GM12801 (cell line): Measurements from ENCODE around the gene PDE10A.

Experiments used
- TF ChIP-seq, protein P1 (sequence below): IDR thresholded peaks from one replicate; pipeline ENCODE4 v1.5.1; 2011; ENCODE audit warnings: control low read depth; ENCODE audit not compliant: insufficient read length; ENCODE audit errors: extremely low read depth

PDE10A gene

DNA sequence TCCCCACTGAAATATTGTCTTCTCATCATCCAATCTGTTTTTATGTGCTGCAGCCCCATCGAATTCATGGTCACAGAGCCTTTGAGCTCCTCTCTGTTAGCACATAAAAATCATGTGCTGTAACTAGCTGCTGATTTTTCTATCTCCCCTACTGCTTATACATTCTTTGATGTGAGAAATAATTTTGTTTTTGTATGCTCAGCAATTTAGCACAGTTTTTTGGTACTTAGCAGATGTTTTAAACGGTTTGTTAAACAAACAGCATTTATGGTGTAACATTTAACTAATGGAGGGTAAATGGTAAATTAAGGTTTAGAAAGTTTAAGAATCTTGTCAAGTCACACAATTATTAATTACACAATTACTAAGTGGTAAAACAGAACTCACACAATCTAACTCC is 221.9 kb downstream of the PDE10A start:
- TF ChIP-seq, protein P1, sequence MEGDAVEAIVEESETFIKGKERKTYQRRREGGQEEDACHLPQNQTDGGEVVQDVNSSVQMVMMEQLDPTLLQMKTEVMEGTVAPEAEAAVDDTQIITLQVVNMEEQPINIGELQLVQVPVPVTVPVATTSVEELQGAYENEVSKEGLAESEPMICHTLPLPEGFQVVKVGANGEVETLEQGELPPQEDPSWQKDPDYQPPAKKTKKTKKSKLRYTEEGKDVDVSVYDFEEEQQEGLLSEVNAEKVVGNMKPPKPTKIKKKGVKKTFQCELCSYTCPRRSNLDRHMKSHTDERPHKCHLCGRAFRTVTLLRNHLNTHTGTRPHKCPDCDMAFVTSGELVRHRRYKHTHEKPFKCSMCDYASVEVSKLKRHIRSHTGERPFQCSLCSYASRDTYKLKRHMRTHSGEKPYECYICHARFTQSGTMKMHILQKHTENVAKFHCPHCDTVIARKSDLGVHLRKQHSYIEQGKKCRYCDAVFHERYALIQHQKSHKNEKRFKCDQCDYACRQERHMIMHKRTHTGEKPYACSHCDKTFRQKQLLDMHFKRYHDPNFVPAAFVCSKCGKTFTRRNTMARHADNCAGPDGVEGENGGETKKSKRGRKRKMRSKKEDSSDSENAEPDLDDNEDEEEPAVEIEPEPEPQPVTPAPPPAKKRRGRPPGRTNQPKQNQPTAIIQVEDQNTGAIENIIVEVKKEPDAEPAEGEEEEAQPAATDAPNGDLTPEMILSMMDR, result no peak

DNA sequence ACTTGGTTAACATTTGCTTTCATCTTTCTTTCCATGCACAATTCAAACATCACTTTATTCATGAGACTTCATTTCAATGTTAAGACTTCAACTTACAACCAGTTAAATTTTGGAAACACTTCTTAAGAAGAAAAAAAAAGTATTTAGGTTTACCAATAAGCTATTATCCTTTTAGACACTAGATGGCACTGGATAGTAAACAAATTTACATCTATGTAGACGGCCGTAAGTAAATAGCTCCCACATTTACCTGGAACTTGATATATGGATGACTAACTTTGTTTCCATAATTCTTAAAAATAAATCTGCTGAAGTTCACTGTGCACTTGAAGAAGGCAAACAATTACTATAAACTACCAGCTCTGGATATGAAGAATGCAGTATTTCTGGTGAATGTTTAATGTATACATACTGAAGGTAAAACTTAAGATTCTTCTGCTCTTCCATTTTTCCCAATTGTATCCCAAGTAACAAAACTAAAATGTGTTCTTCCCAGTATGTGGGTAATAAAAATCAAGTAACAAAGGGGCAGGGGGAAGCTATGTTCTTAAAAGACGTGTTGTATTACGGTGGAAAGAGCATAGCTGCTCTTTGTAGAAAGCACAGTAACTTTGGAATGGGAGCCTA is 223.0 kb downstream of the PDE10A start:
- TF ChIP-seq, protein P1, result no peak

DNA sequence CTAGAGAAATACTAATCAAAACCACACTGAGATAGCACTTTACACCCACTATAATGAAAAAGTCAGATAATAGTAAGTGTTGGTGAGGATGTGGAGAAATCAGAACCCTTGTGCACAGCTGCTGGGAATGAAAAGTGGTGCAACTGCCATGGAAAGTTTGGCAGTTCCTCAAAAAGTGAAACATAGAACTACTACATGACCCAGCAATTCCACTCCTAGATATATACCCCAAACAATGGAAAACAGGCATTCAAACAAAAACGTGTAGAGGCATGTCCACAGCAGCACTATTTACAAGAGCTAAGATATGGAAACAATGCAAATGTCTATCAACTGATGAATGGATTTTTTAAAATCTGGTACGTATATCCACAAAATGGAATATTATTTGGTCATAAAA is 236.1 kb downstream of the PDE10A start:
- TF ChIP-seq, protein P1, result no peak

DNA sequence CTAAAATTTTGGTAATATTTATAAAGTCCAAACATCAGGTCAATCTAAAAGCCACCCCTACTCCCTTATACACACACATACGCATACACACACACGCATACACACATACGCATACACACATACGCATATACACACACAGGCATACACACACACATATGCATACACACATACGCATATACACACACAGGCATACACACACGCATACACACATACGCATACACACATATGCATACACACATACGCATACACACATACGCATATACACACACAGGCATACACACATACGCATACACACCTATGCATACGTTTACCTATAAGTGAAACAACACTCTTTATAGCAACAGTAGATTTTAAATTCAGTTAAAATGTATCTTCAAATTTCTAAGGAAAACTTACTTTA is 240.8 kb downstream of the PDE10A start:
- TF ChIP-seq, protein P1, result no peak

DNA sequence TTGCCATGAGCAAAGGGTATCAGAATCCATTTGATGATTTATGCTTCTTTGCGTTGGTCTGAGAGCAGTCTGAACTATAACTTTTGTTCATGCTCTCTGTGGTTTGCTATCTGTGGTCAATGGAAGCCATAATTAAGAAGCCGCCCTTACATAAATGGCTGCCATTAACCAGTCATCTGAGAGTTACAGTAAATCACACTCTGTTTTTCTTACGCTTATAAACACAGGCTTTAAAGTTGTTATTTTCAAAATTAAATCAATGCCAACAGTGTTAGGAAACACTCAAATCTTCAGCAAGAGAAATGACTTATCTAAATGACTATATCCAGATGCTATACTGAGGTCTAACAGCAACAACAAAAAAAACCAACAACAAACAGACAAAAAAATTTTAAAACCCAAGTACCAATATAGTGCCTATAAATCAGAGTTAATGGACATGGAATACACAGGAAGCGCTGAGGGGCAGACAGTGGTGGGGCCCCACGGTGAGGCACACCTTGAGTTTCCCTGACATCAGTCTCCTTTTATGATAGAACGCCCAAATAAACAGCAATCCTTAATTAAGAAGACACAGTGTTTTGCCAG is 245.7 kb downstream of the PDE10A start:
- TF ChIP-seq, protein P1, result no peak

DNA sequence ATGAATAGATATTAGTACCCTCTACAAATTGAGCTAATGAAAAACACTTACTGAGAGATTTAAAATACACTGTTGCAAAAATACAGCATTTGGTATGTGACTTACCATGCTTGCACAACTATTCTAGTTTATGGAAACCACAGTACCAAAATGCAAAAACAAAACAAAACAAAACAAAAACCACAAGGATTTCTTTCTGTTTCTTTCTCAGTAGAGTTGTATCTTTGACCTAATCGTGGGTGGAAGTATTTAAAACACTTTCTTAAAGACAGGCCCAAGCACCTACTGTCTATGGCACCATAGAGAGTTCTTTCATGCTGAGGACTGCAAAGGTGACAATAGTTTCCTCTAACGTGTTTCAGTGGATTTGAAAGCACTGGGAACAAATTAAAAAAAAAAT is 258.3 kb downstream of the PDE10A start:
- TF ChIP-seq, protein P1, result no peak

DNA sequence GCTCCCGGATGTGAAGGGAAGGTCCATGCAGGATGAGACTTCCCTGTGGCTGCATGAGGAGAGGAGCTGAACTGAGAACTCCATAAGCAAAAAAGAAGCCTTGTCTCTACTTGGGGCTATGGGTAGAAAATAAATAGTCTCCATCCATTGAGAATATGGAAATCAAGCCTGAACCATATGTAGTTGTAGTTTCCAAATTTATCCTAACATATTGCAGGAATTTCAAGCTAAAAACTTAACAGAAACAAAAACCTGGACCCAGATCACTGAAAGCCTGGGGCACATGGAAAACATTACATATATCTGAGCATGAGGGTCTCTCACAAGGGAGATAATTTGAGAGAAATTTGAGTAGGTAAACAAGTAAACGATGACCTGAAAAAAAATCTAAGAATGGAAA is 258.7 kb downstream of the PDE10A start:
- TF ChIP-seq, protein P1, result no peak
